Peyer's patch (tissue), 4 donors: ENCODE results near the gene ANO9. TPM values are rescaled to one million over a fixed set of nuclear protein-coding genes. Genes with fewer than 3 reads are reported as not detected.

ENCODE experiments used
- DNase-seq, 3 donors: peaks; one replicate each; pipeline ENCODE4 v3.0.0-alpha.2; 2017 to 2019
- H3K27ac ChIP-seq, 4 donors: fragments of 200-600 bp; sonication (generic); one replicate each; pipeline ENCODE4 v1.5.1; 2016 to 2019
- H3K27me3 ChIP-seq, 2 donors: fragments of 200-600 bp; sonication (generic); one replicate each; pipeline ENCODE4 v1.5.1; 2019
- H3K36me3 ChIP-seq, 3 donors: fragments of 200-600 bp; sonication (generic); one replicate each; pipeline ENCODE4 v1.5.1; 2016 to 2019
- H3K4me1 ChIP-seq, 4 donors: fragments of 200-600 bp; sonication (generic); one replicate each; pipeline ENCODE4 v1.5.1; 2016 to 2019
- H3K4me3 ChIP-seq, 4 donors: fragments of 200-600 bp; sonication (generic); 1 replicate in 3 of 4; 2 replicates in 1 of 4; pipeline ENCODE4 v1.5.1; 2016 to 2019; ENCODE audit warnings: mild to moderate bottlenecking in 1 of 4
- H3K9me3 ChIP-seq, 4 donors: fragments of 200-600 bp; sonication (generic); one replicate each; pipeline ENCODE4 v1.5.1; 2016 to 2019; ENCODE audit warnings: mild to moderate bottlenecking in 1 of 4
- POLR2A ChIP-seq, 2 donors: fragments of 450-650 bp; IDR thresholded peaks; one replicate each; pipeline ENCODE4 v1.5.1; 2017; ENCODE audit warnings: antibody characterized with exemption in 2 of 2, mild to moderate bottlenecking in 2 of 2, moderate library complexity in 2 of 2
- total RNA-seq, 4 donors: library from RNA; depleted of rRNA; stranded (reverse); fragments of >200 nt; gene quantifications; one replicate each; pipeline ENCODE4 v1.1.0, GENCODE V29; 2016
- TF ChIP-seq, protein P1 (sequence below), 6 experiments: fragments of 450-650 bp in 4 of 6; fragments of 200-600 bp in 2 of 6; sonication (generic) in 1 of 6; IDR thresholded peaks; one replicate each; pipeline ENCODE4 v1.5.1; 2017 to 2019; ENCODE audit warnings: antibody characterized with exemption in 6 of 6, mild to moderate bottlenecking in 3 of 6, moderate library complexity in 1 of 6

Gene ANO9
- total RNA-seq, 4 donors from 2014 or later: 161 to 474 (median 254) TPM

DNA sequence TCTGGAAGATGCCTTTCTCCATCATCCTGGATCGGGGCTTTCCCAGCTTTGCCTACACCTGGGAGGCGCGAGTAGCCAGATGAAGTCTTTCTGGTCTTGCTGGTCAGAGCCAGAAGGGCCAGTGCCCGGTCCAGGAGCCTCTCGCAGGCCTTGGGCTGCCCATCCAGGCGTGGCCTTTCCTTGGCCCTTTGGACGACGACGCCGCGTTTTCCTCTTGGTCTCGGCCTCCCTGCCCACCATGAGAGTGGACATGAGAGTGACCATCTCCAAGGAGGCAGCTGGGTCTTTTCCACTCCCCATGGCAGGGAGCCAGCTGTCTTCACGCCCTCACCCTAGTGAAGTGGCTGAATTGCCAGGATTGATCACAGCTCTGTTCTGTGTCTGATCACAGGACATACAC lies 11.8 kb upstream of the ANO9 start:
- Histone ChIP-seq H3K4me3 (no peak overlapping the region), H3K9me3 (no peaks in the 10 kb centered on the region), H3K36me3 (peaks cover 0 to 15% (median 0%) of the 10 kb centered on the region in 3 donors), H3K27ac (no peak overlapping the region), H3K27me3 (no peaks in the 10 kb centered on the region), H3K4me1 (peaks cover 0 to 25% (median 13%) of the 10 kb centered on the region in 4 donors)
- TF ChIP-seq, protein P1, sequence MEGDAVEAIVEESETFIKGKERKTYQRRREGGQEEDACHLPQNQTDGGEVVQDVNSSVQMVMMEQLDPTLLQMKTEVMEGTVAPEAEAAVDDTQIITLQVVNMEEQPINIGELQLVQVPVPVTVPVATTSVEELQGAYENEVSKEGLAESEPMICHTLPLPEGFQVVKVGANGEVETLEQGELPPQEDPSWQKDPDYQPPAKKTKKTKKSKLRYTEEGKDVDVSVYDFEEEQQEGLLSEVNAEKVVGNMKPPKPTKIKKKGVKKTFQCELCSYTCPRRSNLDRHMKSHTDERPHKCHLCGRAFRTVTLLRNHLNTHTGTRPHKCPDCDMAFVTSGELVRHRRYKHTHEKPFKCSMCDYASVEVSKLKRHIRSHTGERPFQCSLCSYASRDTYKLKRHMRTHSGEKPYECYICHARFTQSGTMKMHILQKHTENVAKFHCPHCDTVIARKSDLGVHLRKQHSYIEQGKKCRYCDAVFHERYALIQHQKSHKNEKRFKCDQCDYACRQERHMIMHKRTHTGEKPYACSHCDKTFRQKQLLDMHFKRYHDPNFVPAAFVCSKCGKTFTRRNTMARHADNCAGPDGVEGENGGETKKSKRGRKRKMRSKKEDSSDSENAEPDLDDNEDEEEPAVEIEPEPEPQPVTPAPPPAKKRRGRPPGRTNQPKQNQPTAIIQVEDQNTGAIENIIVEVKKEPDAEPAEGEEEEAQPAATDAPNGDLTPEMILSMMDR (IDR thresholded peaks at IDR 0.05): no peak
- TF ChIP-seq POLR2A (IDR thresholded peaks at IDR 0.05): no peak
- DNase-seq: no peak

DNA sequence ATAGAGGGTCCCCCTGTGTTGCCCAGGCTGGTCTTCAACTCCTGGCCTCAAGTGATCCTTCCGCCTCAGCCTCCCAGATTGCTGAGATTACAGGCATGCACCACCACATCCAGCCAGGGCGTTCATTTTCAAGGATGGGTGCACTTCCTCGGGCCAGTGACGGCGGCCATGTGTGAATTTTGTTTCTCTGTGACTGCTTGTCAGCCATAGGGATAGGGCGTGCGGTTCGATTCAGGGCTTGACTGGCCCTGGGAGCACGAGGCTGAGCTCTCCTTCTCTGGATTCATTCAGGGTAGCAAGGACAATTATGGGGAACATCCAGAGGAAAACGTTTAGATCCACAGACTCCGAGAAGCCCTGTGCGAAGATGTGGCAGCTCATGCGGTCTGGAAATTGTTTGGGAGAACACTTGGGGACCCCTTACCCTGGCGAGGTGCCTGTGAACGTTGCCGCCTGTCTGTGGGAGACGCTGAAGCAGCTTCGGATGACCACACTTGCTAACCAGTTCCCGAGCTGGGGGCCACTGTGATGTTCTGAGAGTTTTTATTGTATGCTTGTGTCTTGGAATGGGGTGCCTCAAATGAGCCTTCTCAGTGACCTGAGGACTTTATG lies 11.2 kb upstream of the ANO9 start:
- no peaks in the 10 kb centered on the region for H3K27me3 ChIP-seq
- TF ChIP-seq POLR2A (IDR thresholded peaks at IDR 0.05): no peak
- TF ChIP-seq, protein P1 (IDR thresholded peaks at IDR 0.05): no peak
- no peak overlapping the region for H3K4me3 ChIP-seq
- no peak overlapping the region for H3K27ac ChIP-seq
- no peaks in the 10 kb centered on the region for H3K9me3 ChIP-seq
- H3K4me1 ChIP-seq: peaks cover 0 to 28% (median 14%) of the 10 kb centered on the region in 4 donors
- H3K36me3 ChIP-seq: peaks cover 0 to 15% (median 0%) of the 10 kb centered on the region in 3 donors
- DNase-seq: no peak

DNA sequence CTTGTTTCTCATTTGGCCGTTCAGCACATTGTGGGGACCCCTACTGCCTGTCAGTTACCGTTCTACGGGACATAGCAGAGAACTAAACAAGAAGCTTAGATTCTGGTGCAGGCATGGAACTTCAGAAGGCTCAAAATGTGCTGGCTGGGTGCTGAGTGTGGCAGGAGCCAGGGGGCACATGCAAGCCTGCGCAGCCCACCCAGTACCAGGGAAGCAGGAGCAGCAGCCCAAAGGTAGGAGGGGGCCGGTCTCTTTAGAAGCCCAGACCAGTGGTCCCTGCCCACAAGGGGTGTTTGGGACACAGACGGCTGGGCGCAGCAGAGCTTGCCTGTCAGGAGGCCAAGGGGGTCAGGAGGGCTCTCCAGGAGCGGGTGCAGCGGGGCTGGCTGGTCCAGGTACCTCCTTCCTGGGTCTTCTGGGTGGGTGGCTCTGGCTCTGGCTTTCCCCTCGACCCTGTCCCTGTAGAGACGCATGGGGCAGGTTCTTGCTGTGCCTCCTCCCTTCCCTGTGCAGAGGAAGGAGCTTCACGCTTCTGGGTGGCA lies 10.5 kb upstream of the ANO9 start:
- H3K27ac ChIP-seq: no peak overlapping the region
- TF ChIP-seq, protein P1 (IDR thresholded peaks at IDR 0.05): no peak
- no peak for TF ChIP-seq POLR2A (IDR thresholded peaks at IDR 0.05)
- DNase-seq: no peak
- peaks cover 0 to 32% (median 14%) of the 10 kb centered on the region in 4 donors for H3K4me1 ChIP-seq
- no peaks in the 10 kb centered on the region for H3K27me3 ChIP-seq
- H3K9me3 ChIP-seq: no peaks in the 10 kb centered on the region
- H3K4me3 ChIP-seq: no peak overlapping the region
- peaks cover 0 to 15% (median 0%) of the 10 kb centered on the region in 3 donors for H3K36me3 ChIP-seq

DNA sequence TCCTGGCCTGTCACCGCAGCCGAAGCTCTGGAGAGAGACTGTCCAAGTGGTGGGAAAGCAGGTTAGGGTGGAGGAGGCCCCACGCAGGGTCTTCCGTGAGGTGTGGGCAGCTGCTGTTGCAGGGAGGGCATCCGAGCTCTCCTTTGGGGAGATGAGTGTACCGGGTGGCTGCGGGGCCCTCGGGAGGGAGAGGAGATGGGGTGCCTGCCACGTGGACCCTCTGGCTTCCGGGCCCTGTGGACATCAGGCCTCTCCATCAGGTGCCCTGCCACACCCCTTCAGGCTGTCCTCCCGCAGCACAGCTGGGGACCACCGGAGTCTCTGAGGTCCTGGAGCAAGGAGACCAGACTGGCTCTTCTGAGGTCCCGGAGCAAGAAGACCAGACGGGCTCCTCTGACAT lies 9.9 kb upstream of the ANO9 start:
- Histone ChIP-seq H3K36me3 (peaks cover 0 to 15% (median 0%) of the 10 kb centered on the region in 3 donors), H3K27ac (peak overlapping the region in 1 of 4 donors; percentile 95), H3K27me3 (no peaks in the 10 kb centered on the region), H3K4me3 (peak overlapping the region in 1 of 4 donors; percentile 99), H3K9me3 (no peaks in the 10 kb centered on the region), H3K4me1 (peaks cover 0 to 32% (median 12%) of the 10 kb centered on the region in 4 donors)
- no peak for DNase-seq
- TF ChIP-seq POLR2A (IDR thresholded peaks at IDR 0.05): no peak
- TF ChIP-seq, protein P1 (IDR thresholded peaks at IDR 0.05): no peak

DNA sequence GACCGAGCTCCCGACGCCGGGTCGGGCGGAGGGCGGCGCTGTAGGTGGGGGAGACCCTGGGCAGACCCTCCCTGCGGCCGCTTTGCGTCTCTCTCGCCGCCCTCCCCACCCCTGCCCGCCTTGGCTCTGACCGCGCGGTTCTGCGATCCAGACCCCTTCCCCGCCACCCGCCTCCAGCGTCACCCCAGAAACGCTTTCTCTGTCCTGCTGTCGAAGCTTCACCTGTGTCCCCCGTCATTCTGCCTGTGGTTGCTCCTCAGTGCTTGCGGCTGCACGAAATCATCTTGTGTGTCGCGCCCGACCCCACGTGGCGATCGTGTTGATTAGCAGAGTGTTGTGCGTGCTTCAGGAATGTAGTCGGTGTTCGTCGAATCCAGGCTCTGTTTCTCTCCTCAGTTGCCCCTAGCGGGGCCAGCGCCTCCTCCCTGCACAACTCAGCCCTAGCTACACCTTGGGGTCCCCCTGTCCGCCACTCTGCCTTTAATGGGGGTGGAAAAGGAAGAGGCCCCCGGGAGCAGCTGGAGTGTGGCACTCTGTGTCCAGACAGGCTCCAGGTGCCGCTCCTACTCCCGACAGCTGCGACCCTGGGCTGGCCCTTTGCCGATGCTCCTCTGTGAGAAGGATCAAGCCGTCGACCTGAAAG lies 9.1 kb upstream of the ANO9 start:
- Histone ChIP-seq H3K27ac (peak overlapping the region; percentile 76 to 97 (median 92)), H3K9me3 (no peaks in the 10 kb centered on the region), H3K4me1 (peaks cover 0 to 32% (median 10%) of the 10 kb centered on the region in 4 donors), H3K4me3 (peak overlapping the region; percentile 80 to 99 (median 93)), H3K36me3 (peaks cover 0 to 15% (median 0%) of the 10 kb centered on the region in 3 donors), H3K27me3 (no peaks in the 10 kb centered on the region)
- DNase-seq: peak; percentile 86 to 93 (median 86)
- no peak for TF ChIP-seq POLR2A (IDR thresholded peaks at IDR 0.05)
- TF ChIP-seq, protein P1 (IDR thresholded peaks at IDR 0.05): peak in 4 of 6 experiments; percentile 36 to 72 (median 48)
